ENCODE measurements around the gene ANK3.

Gene ANK3

GRCh38 chr10:60422809-60423208, 33.1 kb upstream of the ANK3 start:
- Mint-ChIP-seq H3K9me3 (no peaks in the 10 kb centered on the region), H3K27me3 (no peaks in the 10 kb centered on the region), H3K4me3 (no peak overlapping the region), H3K27ac (no peak overlapping the region), H3K4me1 (ENCODE audit: low read depth) (peaks cover 6% of the 10 kb centered on the region), H3K36me3 (ENCODE audit: low read depth) (no peaks in the 10 kb centered on the region)
- intact Hi-C loops (cut with micrococcal nuclease): no loop called here

- Mint-ChIP-seq H3K27ac (no peak overlapping the region), H3K27me3 (no peaks in the 10 kb centered on the region), H3K36me3 (ENCODE audit: low read depth) (no peaks in the 10 kb centered on the region), H3K4me3 (no peak overlapping the region), H3K4me1 (ENCODE audit: low read depth) (peaks cover 5% of the 10 kb centered on the region), H3K9me3 (no peaks in the 10 kb centered on the region)
- intact Hi-C loops (cut with micrococcal nuclease): no loop called here
Measured at GRCh38 chr10:60420991-60421894, 31.6 kb upstream of the ANK3 start.

- Mint-ChIP-seq H3K4me3 (no peak overlapping the region), H3K4me1 (ENCODE audit: low read depth) (no peaks in the 10 kb centered on the region), H3K36me3 (ENCODE audit: low read depth) (no peaks in the 10 kb centered on the region), H3K9me3 (no peaks in the 10 kb centered on the region), H3K27ac (no peak overlapping the region), H3K27me3 (no peaks in the 10 kb centered on the region)
- intact Hi-C loops (cut with micrococcal nuclease): no loop called here
Measured at GRCh38 chr10:60419249-60419648, 29.6 kb upstream of the ANK3 start.

- Mint-ChIP-seq H3K27me3 (no peaks in the 10 kb centered on the region), H3K36me3 (ENCODE audit: low read depth) (no peaks in the 10 kb centered on the region), H3K9me3 (no peaks in the 10 kb centered on the region), H3K4me1 (ENCODE audit: low read depth) (no peaks in the 10 kb centered on the region), H3K4me3 (no peak overlapping the region), H3K27ac (no peak overlapping the region)
- intact Hi-C loops (cut with micrococcal nuclease): no loop called here
Measured at GRCh38 chr10:60417901-60418300, 28.2 kb upstream of the ANK3 start.

- Mint-ChIP-seq H3K27me3 (no peaks in the 10 kb centered on the region), H3K4me1 (ENCODE audit: low read depth) (no peaks in the 10 kb centered on the region), H3K4me3 (no peak overlapping the region), H3K9me3 (no peaks in the 10 kb centered on the region), H3K27ac (no peak overlapping the region), H3K36me3 (ENCODE audit: low read depth) (no peaks in the 10 kb centered on the region)
- intact Hi-C loops (cut with micrococcal nuclease): no loop called here
Measured at GRCh38 chr10:60417024-60417423, 27.3 kb upstream of the ANK3 start.

GRCh38 chr10:60414877-60415585, 25.4 kb upstream of the ANK3 start:
- Mint-ChIP-seq H3K9me3 (no peaks in the 10 kb centered on the region), H3K27me3 (no peaks in the 10 kb centered on the region), H3K4me3 (no peak overlapping the region), H3K36me3 (ENCODE audit: low read depth) (no peaks in the 10 kb centered on the region), H3K4me1 (ENCODE audit: low read depth) (no peaks in the 10 kb centered on the region), H3K27ac (no peak overlapping the region)
- intact Hi-C loops (cut with micrococcal nuclease): no loop called here

- H3K4me3 Mint-ChIP-seq: no peak overlapping the region
- H3K36me3 Mint-ChIP-seq (ENCODE audit: low read depth): no peaks in the 10 kb centered on the region
- no peak overlapping the region for H3K27ac Mint-ChIP-seq
- H3K27me3 Mint-ChIP-seq: no peaks in the 10 kb centered on the region
- no peaks in the 10 kb centered on the region for H3K9me3 Mint-ChIP-seq
- intact Hi-C loops (cut with micrococcal nuclease): no loop called here
- H3K4me1 Mint-ChIP-seq (ENCODE audit: low read depth): no peaks in the 10 kb centered on the region
Measured at GRCh38 chr10:60414111-60414510, 24.4 kb upstream of the ANK3 start.

- H3K36me3 Mint-ChIP-seq (ENCODE audit: low read depth): no peaks in the 10 kb centered on the region
- no peaks in the 10 kb centered on the region for H3K27me3 Mint-ChIP-seq
- no peaks in the 10 kb centered on the region for H3K4me1 Mint-ChIP-seq (ENCODE audit: low read depth)
- intact Hi-C loops (cut with micrococcal nuclease): no loop called here
- no peak overlapping the region for H3K27ac Mint-ChIP-seq
- no peak overlapping the region for H3K4me3 Mint-ChIP-seq
- no peaks in the 10 kb centered on the region for H3K9me3 Mint-ChIP-seq
Measured at GRCh38 chr10:60413306-60414012, 23.8 kb upstream of the ANK3 start.

GRCh38 chr10:60410970-60411369, 21.3 kb upstream of the ANK3 start:
- Mint-ChIP-seq H3K9me3 (no peaks in the 10 kb centered on the region), H3K27ac (no peak overlapping the region), H3K27me3 (no peaks in the 10 kb centered on the region), H3K4me1 (ENCODE audit: low read depth) (no peaks in the 10 kb centered on the region), H3K4me3 (no peak overlapping the region), H3K36me3 (ENCODE audit: low read depth) (no peaks in the 10 kb centered on the region)
- intact Hi-C loops (cut with micrococcal nuclease): no loop called here

- Mint-ChIP-seq H3K4me3 (no peak overlapping the region), H3K27me3 (no peaks in the 10 kb centered on the region), H3K27ac (no peak overlapping the region), H3K36me3 (ENCODE audit: low read depth) (no peaks in the 10 kb centered on the region), H3K4me1 (ENCODE audit: low read depth) (no peaks in the 10 kb centered on the region), H3K9me3 (no peaks in the 10 kb centered on the region)
- intact Hi-C loops (cut with micrococcal nuclease): no loop called here
Measured at GRCh38 chr10:60409202-60409601, 19.5 kb upstream of the ANK3 start.

GRCh38 chr10:60406182-60406581, 16.5 kb upstream of the ANK3 start:
- Mint-ChIP-seq H3K27me3 (no peaks in the 10 kb centered on the region), H3K9me3 (no peaks in the 10 kb centered on the region), H3K27ac (no peak overlapping the region), H3K4me3 (no peak overlapping the region), H3K36me3 (ENCODE audit: low read depth) (no peaks in the 10 kb centered on the region), H3K4me1 (ENCODE audit: low read depth) (no peaks in the 10 kb centered on the region)
- intact Hi-C loops (cut with micrococcal nuclease): no loop called here

- Mint-ChIP-seq H3K4me1 (ENCODE audit: low read depth) (no peaks in the 10 kb centered on the region), H3K36me3 (ENCODE audit: low read depth) (no peaks in the 10 kb centered on the region), H3K27me3 (no peaks in the 10 kb centered on the region), H3K27ac (no peak overlapping the region), H3K4me3 (no peak overlapping the region), H3K9me3 (no peaks in the 10 kb centered on the region)
- intact Hi-C loops (cut with micrococcal nuclease): no loop called here
Measured at GRCh38 chr10:60405172-60405571, 15.5 kb upstream of the ANK3 start.

- Mint-ChIP-seq H3K9me3 (no peaks in the 10 kb centered on the region), H3K27me3 (no peaks in the 10 kb centered on the region), H3K27ac (no peak overlapping the region), H3K4me3 (no peak overlapping the region), H3K36me3 (ENCODE audit: low read depth) (no peaks in the 10 kb centered on the region), H3K4me1 (ENCODE audit: low read depth) (no peaks in the 10 kb centered on the region)
- intact Hi-C loops (cut with micrococcal nuclease): no loop called here
Measured at GRCh38 chr10:60403168-60403873, 13.6 kb upstream of the ANK3 start.

GRCh38 chr10:60400366-60400765, 10.7 kb upstream of the ANK3 start:
- Mint-ChIP-seq H3K27me3 (peaks cover 2% of the 10 kb centered on the region), H3K4me3 (no peak overlapping the region), H3K4me1 (ENCODE audit: low read depth) (no peaks in the 10 kb centered on the region), H3K27ac (no peak overlapping the region), H3K9me3 (no peaks in the 10 kb centered on the region), H3K36me3 (ENCODE audit: low read depth) (no peaks in the 10 kb centered on the region)
- intact Hi-C loops (cut with micrococcal nuclease): no loop called here
